HG03342 (cell line): Measurements from ENCODE around the gene BEST2.

Source experiments
- ATAC-seq: cut with Tn5 transposase; IDR thresholded peaks from one replicate; pipeline ENCODE4 v1.9.1; 2021; ENCODE audit warnings: mild to moderate bottlenecking, moderate library complexity; ENCODE audit not compliant: unreplicated experiment

BEST2 gene

DNA sequence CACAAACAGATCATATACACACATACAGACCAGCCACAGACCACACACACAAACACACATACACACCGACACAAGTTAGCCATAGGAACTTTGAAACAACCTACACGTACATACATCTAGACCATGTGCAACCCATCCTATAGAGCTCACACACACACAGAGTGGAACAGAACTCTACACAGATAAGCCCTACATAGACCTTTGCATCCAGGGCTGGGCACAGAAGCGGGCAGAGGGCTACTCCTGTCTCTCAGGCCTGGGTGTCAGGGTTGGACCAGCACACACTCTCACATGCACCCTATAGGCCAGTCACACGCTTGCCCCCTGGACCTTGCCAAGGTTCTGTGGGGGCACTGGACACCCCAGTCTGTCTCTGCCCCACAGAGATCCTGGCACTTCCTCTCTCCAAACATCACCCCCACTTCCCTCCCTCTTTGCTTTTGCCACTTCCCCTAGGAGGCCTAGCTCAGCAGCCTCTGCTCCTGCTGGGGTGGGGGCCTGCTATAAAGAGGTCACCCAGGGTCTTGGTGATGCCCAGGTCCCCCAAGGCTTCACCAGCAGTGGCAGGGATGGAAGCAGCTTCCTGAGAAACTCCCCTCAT is 33.9 kb downstream of the BEST2 start:
- ATAC-seq, result no peak

DNA sequence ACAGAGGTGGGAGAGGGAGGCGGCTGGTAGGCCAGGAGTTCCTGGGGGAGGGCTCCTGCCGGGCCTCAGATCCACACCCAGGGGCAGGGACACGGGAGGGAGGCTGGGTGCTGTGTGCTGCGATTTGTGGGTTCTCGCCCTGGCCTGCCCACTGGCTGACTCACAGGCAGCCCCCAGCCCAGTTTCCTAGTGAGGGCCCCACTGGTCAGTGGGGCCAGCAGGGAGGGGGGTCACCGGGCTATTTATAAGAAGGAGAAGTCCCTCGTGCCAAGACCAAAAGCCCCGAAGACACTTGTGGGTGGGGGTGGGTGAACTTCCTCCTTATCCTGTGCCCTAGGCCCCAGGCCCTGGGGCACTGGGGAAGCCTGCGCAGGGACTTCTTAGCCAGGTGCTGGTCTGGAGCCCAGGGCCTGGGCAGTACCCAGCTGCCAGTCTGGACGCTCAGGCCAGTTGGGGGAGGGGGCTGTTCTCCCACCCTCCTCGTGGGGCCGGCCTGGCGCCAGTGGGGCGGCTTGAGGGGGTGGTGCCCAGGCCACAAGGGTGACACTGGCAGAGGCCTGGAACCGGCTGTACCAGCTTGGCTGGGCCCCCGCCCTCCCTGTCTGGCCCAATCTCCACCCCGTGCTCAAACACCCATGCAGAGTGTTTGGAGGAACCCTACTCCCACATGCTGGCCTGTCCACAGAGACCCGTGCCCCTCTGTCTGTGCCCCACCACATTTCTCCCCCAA is 34.7 kb downstream of the BEST2 start:
- no peak for ATAC-seq

- ATAC-seq, result no peak
These were observed 35.4 kb downstream of the BEST2 start for GRCh38 chr19:12786952-12787351.

DNA sequence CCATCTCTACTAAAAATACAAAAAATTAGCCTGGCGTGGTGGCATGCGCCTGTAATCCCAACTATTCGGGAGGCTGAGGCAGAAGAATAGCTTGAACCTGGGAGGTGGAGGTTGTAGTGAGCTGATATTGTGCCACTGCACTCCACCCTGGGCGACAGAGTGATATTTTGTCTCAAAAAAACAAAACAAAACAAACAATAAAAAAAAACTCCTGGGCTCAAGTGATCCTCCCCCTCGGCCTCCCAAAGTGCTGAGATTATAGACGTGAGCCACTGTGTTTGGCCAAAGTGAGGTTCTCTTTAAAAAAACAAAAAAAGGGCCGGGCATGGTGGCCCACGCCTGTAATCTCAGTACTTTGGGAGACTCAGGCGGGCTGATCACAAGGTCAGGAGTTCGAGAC is 35.9 kb downstream of the BEST2 start:
- no peak for ATAC-seq

- no peak for ATAC-seq
These were observed 36.6 kb downstream of the BEST2 start for GRCh38 chr19:12788042-12788681.

GRCh38 chr19:12788682-12789097 is 37.1 kb downstream of the BEST2 start:
- ATAC-seq, result no peak

DNA sequence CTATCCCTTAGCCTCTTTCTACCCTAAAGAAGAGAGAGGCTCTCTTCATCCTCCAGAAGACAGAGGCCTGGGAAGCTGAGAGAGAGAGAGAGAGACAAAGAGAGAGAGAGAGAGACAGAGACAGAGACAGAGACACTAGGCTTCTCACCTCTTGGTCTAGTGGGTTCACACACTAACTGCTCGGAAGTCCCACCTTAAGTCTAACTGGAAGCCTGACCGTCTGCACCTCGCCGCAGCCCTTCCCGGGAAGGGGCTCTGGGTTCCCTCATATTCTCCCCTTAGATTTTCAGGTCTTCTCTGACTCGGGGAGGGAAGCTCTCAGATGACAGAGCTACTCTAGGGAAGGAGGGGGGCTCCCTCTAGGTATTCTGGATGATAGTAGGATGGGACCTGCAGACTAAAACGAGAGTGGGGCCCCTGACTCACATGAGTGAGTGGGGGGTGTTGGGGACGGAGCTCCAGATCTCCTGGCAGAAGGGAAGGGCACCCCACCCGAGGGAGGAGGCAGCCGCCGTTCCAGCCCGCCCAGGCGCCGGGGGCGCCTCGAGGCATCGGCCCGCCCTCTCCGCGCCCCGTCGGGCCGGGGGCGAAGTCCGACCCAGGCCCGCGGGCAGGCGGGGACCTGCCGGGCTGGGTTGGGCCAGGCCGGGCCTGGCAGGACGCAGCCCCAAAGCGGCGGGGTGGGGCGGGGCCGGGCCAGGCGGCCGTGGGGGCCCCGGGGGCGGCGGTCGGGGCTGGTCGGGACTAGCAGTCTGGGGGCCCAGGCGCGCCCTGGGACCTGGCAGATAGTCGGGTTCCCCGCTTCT is 37.7 kb downstream of the BEST2 start:
- ATAC-seq, result no peak

- ATAC-seq, result peak; percentile 35
These were observed 38.5 kb downstream of the BEST2 start for GRCh38 chr19:12789904-12790619.

- ATAC-seq, result no peak
These were observed 39.2 kb downstream of the BEST2 start for GRCh38 chr19:12790628-12791344.

GRCh38 chr19:12791345-12792050 is 39.9 kb downstream of the BEST2 start, which contains the start of gene JUNB:
Gene JUNB, plus strand, starts transcription at chr19:12791486. Its CDS starts 286 bp downstream, at chr19:12791772.
- ATAC-seq, result peak; percentile 25

DNA sequence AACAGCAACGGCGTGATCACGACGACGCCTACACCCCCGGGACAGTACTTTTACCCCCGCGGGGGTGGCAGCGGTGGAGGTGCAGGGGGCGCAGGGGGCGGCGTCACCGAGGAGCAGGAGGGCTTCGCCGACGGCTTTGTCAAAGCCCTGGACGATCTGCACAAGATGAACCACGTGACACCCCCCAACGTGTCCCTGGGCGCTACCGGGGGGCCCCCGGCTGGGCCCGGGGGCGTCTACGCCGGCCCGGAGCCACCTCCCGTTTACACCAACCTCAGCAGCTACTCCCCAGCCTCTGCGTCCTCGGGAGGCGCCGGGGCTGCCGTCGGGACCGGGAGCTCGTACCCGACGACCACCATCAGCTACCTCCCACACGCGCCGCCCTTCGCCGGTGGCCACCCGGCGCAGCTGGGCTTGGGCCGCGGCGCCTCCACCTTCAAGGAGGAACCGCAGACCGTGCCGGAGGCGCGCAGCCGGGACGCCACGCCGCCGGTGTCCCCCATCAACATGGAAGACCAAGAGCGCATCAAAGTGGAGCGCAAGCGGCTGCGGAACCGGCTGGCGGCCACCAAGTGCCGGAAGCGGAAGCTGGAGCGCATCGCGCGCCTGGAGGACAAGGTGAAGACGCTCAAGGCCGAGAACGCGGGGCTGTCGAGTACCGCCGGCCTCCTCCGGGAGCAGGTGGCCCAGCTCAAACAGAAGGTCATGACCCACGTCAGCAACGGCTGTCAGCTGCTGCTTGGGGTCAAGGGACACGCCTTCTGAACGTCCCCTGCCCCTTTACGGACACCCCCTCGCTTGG is 40.7 kb downstream of the BEST2 start:
- ATAC-seq, result no peak

DNA sequence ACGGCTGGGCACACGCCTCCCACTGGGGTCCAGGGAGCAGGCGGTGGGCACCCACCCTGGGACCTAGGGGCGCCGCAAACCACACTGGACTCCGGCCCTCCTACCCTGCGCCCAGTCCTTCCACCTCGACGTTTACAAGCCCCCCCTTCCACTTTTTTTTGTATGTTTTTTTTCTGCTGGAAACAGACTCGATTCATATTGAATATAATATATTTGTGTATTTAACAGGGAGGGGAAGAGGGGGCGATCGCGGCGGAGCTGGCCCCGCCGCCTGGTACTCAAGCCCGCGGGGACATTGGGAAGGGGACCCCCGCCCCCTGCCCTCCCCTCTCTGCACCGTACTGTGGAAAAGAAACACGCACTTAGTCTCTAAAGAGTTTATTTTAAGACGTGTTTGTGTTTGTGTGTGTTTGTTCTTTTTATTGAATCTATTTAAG is 41.3 kb downstream of the BEST2 start:
- ATAC-seq, result no peak

GRCh38 chr19:12793290-12794195 is 42.0 kb downstream of the BEST2 start:
- ATAC-seq, result peak; percentile 31

DNA sequence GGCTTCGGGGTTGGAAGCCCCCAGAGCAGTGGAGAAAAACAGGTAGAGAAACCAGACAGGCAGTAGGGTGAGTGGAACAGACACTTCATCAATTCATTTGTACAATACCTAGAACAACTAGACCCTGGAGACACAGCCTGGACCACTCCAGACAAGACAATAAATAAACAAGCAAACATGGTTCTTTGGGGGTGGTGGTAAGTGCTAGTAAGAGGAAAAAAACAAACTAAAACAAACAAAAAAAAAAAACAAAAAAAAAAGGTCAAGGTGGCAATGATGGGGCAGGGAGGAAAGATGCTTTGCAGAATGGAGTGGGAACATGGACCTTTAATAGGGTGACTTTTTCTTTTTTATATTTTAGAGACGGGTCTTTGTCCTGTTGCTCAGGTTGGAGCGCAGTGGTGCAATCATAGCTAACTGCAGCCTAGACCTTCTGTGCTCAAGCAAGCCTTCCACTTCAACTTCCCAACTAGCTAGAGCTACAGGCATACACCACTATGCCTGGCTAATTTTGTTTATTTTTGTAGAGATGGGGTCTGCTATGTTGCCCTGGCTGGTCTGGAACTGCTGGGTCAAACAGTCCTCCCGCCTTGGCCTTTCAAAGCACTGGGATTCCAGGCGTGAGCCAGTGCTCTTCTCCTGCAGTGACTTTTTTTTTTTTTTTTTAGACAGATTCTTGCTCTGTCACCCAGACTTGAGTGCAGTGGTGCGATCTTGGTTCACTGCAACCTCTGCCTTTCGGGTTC is 42.8 kb downstream of the BEST2 start:
- ATAC-seq, result no peak

DNA sequence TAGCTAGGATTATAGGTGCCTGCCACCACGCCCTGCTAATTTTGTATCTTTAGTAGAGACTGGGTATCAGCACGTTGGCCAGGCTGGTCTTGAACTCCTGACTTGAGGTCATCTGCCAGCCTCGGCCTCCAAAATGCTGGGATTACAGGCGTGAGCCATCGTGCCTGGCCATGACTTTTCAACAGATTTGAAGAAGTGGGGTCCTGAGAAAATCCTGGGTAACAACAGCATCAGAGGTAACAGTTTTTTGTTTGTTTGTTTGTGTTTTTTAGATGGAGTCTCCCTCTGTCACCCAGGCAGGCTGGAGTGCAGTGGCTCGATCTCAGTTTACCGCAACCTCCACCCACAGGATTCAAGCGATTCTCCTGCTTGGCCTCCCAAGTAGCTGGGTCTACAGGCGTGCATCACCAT is 43.4 kb downstream of the BEST2 start:
- ATAC-seq, result no peak

DNA sequence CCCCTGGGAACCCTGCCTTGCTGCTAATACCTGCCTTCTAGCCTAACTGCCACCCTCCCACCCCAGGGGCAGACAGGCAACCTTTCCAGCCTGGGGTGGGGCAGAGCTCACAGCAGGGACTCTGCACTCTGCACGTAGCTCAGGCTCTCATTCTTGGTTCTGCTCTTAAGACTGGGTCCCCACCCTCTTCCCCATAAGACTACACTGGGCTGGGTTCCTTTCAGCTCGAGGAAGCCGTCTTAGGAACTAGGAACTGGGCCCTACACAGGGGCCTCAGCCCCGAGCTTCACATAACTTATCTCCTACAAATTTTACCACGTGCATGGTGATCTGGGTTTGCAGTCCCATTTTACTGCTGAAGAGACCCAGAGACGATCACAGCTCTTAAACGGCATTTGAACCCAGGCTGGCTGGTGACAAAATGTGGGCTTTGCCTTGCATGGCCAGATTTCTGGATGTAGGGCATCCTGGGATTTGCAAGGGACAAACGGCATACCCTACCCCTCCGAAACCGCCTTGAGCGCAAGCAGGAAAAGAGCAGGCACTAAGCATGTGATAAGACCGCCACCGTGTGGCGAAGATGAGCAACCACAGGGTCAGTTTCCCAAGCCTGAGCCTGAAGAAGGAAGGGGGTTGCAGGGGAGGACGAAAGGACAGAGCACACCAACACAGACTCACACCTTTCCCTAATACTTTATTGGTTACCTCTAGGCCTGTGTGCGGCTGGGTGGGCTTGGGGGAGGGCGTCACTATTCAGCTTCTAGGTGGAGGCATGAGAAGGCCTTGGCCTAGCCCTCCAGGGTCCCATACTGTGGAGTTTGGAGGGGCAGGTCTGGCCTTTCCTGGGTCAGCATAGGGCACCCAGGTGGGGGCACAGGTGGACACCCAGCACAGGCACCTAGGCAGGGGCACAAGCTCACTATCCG is 44.8 kb downstream of the BEST2 start:
- ATAC-seq, result no peak
